Liver (tissue), 9 donors: ENCODE results near the gene LRRC9. TPM values are rescaled to one million over a fixed set of nuclear protein-coding genes. Genes with fewer than 3 reads are reported as not detected.
A peak's percentile ranks its signal among the peaks of the same experiment; 100 is the strongest.

Experiments used
- DNase-seq: peaks from one replicate; pipeline ENCODE4 v3.0.0-alpha.2; 2017; ENCODE audit warnings: low spot score
- H3K27ac ChIP-seq, 2 donors: one replicate each; pipeline ENCODE4 v1.7.0; 2013; ENCODE audit warnings: inconsistent platforms in 2 of 2, low read length in 2 of 2, control low read depth in 1 of 2, low read depth in 1 of 2, mild to moderate bottlenecking in 1 of 2
- H3K27me3 ChIP-seq, 4 donors: one replicate each; pipeline versions ENCODE4 v1.6.1 to v1.7.0; 2013; ENCODE audit warnings: low read length in 3 of 4, inconsistent platforms in 1 of 4, mild to moderate bottlenecking in 1 of 4, moderate library complexity in 1 of 4; ENCODE audit not compliant: control insufficient read depth in 4 of 4, insufficient read depth in 4 of 4
- H3K36me3 ChIP-seq, 4 donors: one replicate each; pipeline versions ENCODE4 v1.6.1 to v1.7.0; 2013; ENCODE audit warnings: low read length in 3 of 4, mild to moderate bottlenecking in 3 of 4, low read depth in 1 of 4, moderate library complexity in 1 of 4; ENCODE audit not compliant: control insufficient read depth in 4 of 4, insufficient read depth in 3 of 4
- H3K4me1 ChIP-seq, 4 donors: one replicate each; pipeline versions ENCODE4 v1.6.1 to v1.7.0; 2013; ENCODE audit warnings: low read length in 3 of 4, mild to moderate bottlenecking in 3 of 4, moderate library complexity in 1 of 4; ENCODE audit not compliant: control insufficient read depth in 4 of 4, insufficient read depth in 4 of 4
- H3K4me3 ChIP-seq, 3 donors: one replicate each; pipeline versions ENCODE4 v1.6.1 to v1.7.0; 2013; ENCODE audit warnings: low read length in 3 of 3, control low read depth in 1 of 3, low read depth in 1 of 3, mild to moderate bottlenecking in 1 of 3
- H3K9ac ChIP-seq, 2 donors: one replicate each; pipeline ENCODE4 v1.7.0; 2013; ENCODE audit warnings: low read length in 2 of 2, mild to moderate bottlenecking in 2 of 2, moderate library complexity in 2 of 2, control low read depth in 1 of 2, low read depth in 1 of 2
- H3K9me3 ChIP-seq, 4 donors: one replicate each; pipeline versions ENCODE4 v1.6.1 to v1.7.0; 2013; ENCODE audit warnings: low read length in 3 of 4; ENCODE audit not compliant: control insufficient read depth in 4 of 4
- GABPA ChIP-seq, 2 donors: IDR thresholded peaks in 1 of 2; conservative IDR thresholded peaks in 1 of 2; 2 replicates each; pipeline ENCODE4 v1.6.1; 2016; ENCODE audit warnings: antibody characterized with exemption in 2 of 2, mild to moderate bottlenecking in 1 of 2, moderate library complexity in 1 of 2
- HNF4A ChIP-seq, 2 donors: conservative IDR thresholded peaks; 2 replicates each; pipeline ENCODE4 v1.6.1; 2016; ENCODE audit warnings: antibody characterized with exemption in 2 of 2, mild to moderate bottlenecking in 2 of 2
- HNF4G ChIP-seq: IDR thresholded peaks from 2 replicates; pipeline ENCODE4 v1.6.1; 2016; ENCODE audit warnings: antibody characterized with exemption
- JUND ChIP-seq, 2 donors: IDR thresholded peaks; 2 replicates each; pipeline ENCODE4 v1.6.1; 2016; ENCODE audit warnings: antibody characterized with exemption in 2 of 2
- NR2F2 ChIP-seq: IDR thresholded peaks from 2 replicates; pipeline ENCODE4 v1.6.1; 2016; ENCODE audit warnings: antibody characterized with exemption
- RAD21 ChIP-seq, 2 donors: IDR thresholded peaks; 2 replicates each; pipeline ENCODE4 v1.6.1; 2016; ENCODE audit warnings: antibody characterized with exemption in 2 of 2, mild to moderate bottlenecking in 2 of 2
- RXRA ChIP-seq, 2 donors: IDR thresholded peaks; 2 replicates each; pipeline ENCODE4 v1.6.1; 2017 to 2018; ENCODE audit warnings: antibody characterized with exemption in 2 of 2, mild to moderate bottlenecking in 1 of 2
- YY1 ChIP-seq: IDR thresholded peaks from 2 replicates; pipeline ENCODE4 v1.6.1; 2016; ENCODE audit warnings: antibody characterized with exemption, mild to moderate bottlenecking
- WGBS: extraction: QIAGEN DNeasy Blood & Tissue Kit; methylation state at CpG from one replicate; pipeline ENCODE4 v1.1.7; 2013; 5-methylcytosine and 5-hydroxymethylcytosine counted together
- polyA plus RNA-seq, 2 donors: library from polyadenylated mRNA; stranded (reverse) in 1 of 2; unstranded in 1 of 2; fragments of 200-250 nt in 1 of 2; fragments of >200 nt in 1 of 2; fragmentation: Nextera tagmentation in 1 of 2; extraction: Ambion mirVana in 1 of 2; gene quantifications; one replicate each; pipeline versions ENCODE4 v1.2.1 to v1.2.3, GENCODE V29; 2013 to 2015
- total RNA-seq, 2 donors: library from RNA; depleted of rRNA; stranded (reverse); fragments of >200 nt; gene quantifications; one replicate each; pipeline ENCODE4 v1.2.3, GENCODE V29; 2014
- TF ChIP-seq, protein P1 (sequence below): fragments of 150-350 bp; IDR thresholded peaks from 2 replicates; pipeline ENCODE4 v1.5.1; 2017; ENCODE audit warnings: improper control_type of control experiment, low read depth, low read length; ENCODE audit not compliant: missing input control
- TF ChIP-seq, protein P2 (sequence below): IDR thresholded peaks from 2 replicates; pipeline ENCODE4 v1.6.1; 2016; ENCODE audit warnings: antibody characterized with exemption, mild to moderate bottlenecking
- TF ChIP-seq, protein P3 (sequence below): IDR thresholded peaks from 2 replicates; pipeline ENCODE4 v1.6.1; 2016; ENCODE audit warnings: antibody characterized with exemption
- donor health status: healthy.
- donor health status: healthy.
- donor health status: healthy.
- donor health status: healthy.
- donor health status: healthy.

The LRRC9 gene
- total and polyA plus RNA-seq, 4 donors, result 0.14 to 0.32 TPM; not detected in 2

DNA sequence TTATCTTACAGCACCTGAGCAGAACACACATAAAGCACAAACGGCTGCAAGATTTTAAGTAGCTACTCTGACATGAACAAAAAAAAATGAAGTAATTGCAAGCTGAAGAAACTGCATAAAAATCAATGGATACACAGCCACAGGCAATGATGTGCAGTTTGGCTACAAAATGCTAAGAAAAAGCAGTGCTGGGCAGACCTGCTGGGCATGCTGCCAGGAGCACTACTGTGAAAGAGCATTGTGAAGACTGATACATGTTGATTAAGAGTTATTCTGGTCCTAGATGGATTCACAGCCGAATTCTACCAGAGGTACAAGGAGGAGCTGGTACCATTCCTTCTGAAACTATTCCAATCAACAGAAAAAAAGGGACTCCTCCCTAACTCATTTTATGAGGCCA, 29.3 kb upstream of the LRRC9 start:
- no peaks in the 10 kb centered on the region for H3K27me3 ChIP-seq
- WGBS, result 64% methylated on average over 2 of the region's 2 CpGs
- H3K9ac ChIP-seq, result no peak overlapping the region
- TF ChIP-seq HNF4G (no peak), NR2F2 (no peak), YY1 (no peak), RXRA (IDR thresholded peaks at IDR 0.05) (no peak)
- TF ChIP-seq, protein P1, sequence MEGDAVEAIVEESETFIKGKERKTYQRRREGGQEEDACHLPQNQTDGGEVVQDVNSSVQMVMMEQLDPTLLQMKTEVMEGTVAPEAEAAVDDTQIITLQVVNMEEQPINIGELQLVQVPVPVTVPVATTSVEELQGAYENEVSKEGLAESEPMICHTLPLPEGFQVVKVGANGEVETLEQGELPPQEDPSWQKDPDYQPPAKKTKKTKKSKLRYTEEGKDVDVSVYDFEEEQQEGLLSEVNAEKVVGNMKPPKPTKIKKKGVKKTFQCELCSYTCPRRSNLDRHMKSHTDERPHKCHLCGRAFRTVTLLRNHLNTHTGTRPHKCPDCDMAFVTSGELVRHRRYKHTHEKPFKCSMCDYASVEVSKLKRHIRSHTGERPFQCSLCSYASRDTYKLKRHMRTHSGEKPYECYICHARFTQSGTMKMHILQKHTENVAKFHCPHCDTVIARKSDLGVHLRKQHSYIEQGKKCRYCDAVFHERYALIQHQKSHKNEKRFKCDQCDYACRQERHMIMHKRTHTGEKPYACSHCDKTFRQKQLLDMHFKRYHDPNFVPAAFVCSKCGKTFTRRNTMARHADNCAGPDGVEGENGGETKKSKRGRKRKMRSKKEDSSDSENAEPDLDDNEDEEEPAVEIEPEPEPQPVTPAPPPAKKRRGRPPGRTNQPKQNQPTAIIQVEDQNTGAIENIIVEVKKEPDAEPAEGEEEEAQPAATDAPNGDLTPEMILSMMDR, result no peak
- H3K9me3 ChIP-seq, result no peaks in the 10 kb centered on the region
- no peaks in the 10 kb centered on the region for H3K36me3 ChIP-seq
- H3K4me3 ChIP-seq, result no peak overlapping the region
- no peak overlapping the region for H3K27ac ChIP-seq
- H3K4me1 ChIP-seq, result no peaks in the 10 kb centered on the region
- DNase-seq, result no peak

DNA sequence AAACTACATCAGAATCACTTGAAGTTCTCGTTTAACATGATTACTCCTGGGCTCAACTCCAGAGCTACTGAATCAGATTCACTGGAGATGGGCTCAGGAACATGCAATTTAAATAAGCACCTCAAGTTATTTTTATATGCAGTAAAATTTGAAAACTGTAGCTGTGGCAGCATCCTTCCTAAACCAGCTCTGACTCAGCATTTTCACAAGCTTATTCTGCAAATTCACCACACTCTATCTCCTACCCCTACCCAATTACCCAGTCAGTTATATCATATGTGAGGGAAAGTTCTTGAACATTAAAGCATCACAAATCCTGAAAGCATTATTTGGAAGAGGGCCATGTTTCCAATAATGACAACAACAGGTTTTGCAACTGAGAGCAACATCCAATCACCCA, 24.2 kb upstream of the LRRC9 start:
- Histone ChIP-seq H3K4me1 (no peaks in the 10 kb centered on the region), H3K27ac (no peak overlapping the region), H3K9ac (no peak overlapping the region), H3K27me3 (no peaks in the 10 kb centered on the region), H3K9me3 (no peaks in the 10 kb centered on the region), H3K4me3 (no peak overlapping the region), H3K36me3 (no peaks in the 10 kb centered on the region)
- no peak for DNase-seq
- 73% methylated on average over 1 of the region's 1 CpG for WGBS
- TF ChIP-seq GABPA (IDR thresholded peaks at IDR 0.05 in 1 of 2, conservative IDR thresholded peaks at IDR 0.05 in 1 of 2), result no peak
- TF ChIP-seq, protein P2, sequence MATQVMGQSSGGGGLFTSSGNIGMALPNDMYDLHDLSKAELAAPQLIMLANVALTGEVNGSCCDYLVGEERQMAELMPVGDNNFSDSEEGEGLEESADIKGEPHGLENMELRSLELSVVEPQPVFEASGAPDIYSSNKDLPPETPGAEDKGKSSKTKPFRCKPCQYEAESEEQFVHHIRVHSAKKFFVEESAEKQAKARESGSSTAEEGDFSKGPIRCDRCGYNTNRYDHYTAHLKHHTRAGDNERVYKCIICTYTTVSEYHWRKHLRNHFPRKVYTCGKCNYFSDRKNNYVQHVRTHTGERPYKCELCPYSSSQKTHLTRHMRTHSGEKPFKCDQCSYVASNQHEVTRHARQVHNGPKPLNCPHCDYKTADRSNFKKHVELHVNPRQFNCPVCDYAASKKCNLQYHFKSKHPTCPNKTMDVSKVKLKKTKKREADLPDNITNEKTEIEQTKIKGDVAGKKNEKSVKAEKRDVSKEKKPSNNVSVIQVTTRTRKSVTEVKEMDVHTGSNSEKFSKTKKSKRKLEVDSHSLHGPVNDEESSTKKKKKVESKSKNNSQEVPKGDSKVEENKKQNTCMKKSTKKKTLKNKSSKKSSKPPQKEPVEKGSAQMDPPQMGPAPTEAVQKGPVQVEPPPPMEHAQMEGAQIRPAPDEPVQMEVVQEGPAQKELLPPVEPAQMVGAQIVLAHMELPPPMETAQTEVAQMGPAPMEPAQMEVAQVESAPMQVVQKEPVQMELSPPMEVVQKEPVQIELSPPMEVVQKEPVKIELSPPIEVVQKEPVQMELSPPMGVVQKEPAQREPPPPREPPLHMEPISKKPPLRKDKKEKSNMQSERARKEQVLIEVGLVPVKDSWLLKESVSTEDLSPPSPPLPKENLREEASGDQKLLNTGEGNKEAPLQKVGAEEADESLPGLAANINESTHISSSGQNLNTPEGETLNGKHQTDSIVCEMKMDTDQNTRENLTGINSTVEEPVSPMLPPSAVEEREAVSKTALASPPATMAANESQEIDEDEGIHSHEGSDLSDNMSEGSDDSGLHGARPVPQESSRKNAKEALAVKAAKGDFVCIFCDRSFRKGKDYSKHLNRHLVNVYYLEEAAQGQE, result no peak
- no peak for TF ChIP-seq YY1
- TF ChIP-seq RAD21 (IDR thresholded peaks at IDR 0.05), result no peak

DNA sequence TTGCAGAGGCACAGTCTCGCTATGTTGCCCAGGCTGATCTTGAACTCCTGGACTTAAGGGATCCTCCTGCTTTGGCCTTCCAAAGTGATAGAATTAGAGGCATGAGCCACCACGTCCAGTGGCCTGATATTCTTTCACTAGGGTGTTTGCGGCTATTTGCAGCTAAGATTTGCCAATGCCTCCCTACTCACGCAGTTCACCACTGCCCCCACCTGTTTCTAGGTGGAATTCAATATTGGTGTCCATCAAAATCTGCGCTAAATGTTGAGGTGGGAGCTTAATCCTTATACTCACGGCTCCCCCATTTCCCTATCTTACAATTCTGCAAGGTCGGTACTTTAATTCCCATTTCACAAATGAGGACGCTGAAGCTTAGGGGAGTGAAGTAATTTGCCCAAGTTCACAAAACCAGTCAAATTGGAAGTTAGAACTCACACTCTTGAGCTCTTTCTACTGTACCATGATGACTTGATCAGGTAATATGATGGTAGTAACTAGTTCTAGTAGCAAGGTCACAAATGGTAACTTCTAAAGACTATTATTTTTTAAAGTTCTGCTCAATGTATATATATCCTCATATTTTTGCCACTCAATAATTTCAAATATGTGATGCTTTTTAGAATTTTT, 22.1 kb upstream of the LRRC9 start:
- Histone ChIP-seq H3K27me3 (no peaks in the 10 kb centered on the region), H3K27ac (no peak overlapping the region), H3K4me1 (no peaks in the 10 kb centered on the region), H3K36me3 (no peaks in the 10 kb centered on the region), H3K9ac (no peak overlapping the region), H3K4me3 (no peak overlapping the region), H3K9me3 (no peaks in the 10 kb centered on the region)
- WGBS, result 29% methylated on average over 8 of the region's 8 CpGs
- peak; percentile 96 for TF ChIP-seq RAD21 (IDR thresholded peaks at IDR 0.05)
- no peak for TF ChIP-seq JUND (IDR thresholded peaks at IDR 0.05)
- TF ChIP-seq, protein P1, result peak; percentile 75
- TF ChIP-seq HNF4A (conservative IDR thresholded peaks at IDR 0.05), result no peak
- TF ChIP-seq NR2F2, result no peak
- TF ChIP-seq GABPA (IDR thresholded peaks at IDR 0.05 in 1 of 2, conservative IDR thresholded peaks at IDR 0.05 in 1 of 2), result no peak
- TF ChIP-seq, protein P2, result no peak
- TF ChIP-seq, protein P3, sequence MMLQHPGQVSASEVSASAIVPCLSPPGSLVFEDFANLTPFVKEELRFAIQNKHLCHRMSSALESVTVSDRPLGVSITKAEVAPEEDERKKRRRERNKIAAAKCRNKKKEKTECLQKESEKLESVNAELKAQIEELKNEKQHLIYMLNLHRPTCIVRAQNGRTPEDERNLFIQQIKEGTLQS, result no peak
- no peak for DNase-seq
